ENCODE results near the gene AGT. TPM values are rescaled to one million over a fixed set of nuclear protein-coding genes. Genes with fewer than 3 reads are reported as not detected.

The AGT gene
- 1 to 10 TPM in 3 of 4 donors, under 1 TPM in 1; 0.33 to 6.2 (median 2.9) TPM for total RNA-seq

DNA sequence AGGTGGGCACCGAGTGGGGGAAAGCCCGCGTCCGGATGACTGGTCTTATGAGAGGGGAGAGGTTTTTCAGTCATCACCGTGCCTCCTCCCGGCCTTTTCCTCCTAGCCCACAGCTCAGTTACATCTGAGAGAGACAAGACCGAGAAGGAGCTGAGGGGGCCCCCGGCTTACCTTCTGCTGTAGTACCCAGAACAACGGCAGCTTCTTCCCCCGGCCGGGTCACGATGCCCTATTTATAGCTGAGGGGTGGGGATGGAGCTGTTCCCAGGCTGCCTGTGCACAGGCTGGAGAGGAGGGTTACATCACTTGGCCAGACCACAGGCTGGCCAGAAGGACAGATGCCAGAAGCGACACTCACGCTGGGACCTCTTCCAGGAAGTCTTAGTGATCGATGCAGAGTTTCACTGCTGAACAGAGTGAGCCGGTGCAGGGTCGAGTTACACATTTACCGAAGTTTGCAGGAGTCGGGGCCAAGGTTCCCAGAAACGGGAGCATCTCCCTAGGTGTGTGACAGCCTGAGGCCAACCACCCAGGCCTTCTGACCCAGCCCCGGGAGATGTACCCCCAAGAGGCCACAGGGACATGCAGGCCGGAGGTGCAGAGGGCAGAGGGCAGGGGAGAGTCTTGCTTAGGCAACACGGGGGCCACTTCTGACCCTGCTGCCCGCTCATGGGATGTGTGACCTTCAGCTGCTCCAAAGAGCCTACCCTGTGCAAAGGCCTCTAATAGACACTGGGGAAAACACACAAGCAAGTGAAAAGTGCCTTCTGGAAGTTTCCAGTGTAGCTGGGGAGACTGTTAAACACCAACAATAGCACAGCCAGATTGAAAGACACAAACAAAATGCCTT lies at the start of gene AGT:
AGT (minus strand) TSS at position 208 of the 850 bp plus-strand sequence. CDS start 3,299 bp downstream, outside the sequence.
- TF ChIP-seq, protein P1, sequence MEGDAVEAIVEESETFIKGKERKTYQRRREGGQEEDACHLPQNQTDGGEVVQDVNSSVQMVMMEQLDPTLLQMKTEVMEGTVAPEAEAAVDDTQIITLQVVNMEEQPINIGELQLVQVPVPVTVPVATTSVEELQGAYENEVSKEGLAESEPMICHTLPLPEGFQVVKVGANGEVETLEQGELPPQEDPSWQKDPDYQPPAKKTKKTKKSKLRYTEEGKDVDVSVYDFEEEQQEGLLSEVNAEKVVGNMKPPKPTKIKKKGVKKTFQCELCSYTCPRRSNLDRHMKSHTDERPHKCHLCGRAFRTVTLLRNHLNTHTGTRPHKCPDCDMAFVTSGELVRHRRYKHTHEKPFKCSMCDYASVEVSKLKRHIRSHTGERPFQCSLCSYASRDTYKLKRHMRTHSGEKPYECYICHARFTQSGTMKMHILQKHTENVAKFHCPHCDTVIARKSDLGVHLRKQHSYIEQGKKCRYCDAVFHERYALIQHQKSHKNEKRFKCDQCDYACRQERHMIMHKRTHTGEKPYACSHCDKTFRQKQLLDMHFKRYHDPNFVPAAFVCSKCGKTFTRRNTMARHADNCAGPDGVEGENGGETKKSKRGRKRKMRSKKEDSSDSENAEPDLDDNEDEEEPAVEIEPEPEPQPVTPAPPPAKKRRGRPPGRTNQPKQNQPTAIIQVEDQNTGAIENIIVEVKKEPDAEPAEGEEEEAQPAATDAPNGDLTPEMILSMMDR (IDR thresholded peaks at IDR 0.05; ENCODE audit: low read depth) = no peak

DNA sequence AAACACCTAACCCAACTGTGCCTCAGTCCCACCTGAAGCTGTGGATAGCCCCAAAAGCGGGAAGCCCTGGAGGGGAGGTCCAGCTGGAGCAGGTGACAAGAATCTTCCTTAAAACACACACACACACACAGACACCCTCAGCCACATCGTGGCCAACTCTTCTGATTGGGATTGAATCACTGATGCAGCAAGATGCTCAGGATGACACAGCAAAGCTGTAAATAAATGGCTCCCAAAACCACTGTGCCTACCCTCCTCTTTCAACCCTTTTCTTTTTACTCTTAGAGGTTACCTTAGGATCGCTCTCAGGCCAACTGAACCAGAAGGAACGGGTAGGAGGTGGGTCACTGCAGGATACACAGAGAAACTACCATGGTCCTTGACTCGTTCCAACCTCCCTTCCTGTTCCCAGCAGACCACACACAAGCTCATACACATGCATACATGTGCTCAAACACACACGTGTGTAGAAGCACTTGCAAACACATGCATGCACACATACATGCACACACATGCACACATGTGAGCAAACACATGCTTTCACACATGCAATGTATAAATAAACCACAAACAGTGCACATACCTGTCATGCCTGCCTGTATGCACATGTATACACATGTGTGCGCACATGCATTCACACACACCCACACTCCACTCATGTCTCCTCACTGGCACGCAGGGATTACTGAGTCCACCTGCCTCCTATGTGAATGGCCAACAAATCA lies 47.7 kb upstream of the AGT start:
- TF ChIP-seq, protein P1 (IDR thresholded peaks at IDR 0.05; ENCODE audit: low read depth) = no peak

DNA sequence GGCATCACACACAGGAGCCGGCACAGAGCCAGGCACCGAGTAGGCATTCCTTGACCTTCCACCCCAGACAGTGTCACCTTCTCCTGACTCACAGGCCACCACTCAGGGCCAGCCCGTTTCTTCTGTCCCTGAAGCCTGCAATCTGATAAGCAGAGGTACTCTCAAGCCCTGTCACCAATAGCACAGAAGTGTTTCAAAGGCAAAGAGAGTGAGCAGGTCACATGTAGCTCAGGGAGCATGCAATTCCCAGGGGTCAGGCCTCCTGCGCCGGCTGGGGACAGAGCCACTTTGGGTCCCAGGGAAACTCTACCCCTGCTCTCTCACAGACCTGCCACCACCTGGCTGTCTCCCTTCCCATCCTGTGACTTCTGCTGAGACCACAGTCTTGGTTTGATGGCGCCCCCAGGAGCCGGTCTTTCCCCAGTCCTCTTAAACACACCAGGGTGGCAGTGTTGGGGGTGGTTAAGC lies 46.5 kb upstream of the AGT start:
- TF ChIP-seq, protein P1 (IDR thresholded peaks at IDR 0.05; ENCODE audit: low read depth) = no peak

DNA sequence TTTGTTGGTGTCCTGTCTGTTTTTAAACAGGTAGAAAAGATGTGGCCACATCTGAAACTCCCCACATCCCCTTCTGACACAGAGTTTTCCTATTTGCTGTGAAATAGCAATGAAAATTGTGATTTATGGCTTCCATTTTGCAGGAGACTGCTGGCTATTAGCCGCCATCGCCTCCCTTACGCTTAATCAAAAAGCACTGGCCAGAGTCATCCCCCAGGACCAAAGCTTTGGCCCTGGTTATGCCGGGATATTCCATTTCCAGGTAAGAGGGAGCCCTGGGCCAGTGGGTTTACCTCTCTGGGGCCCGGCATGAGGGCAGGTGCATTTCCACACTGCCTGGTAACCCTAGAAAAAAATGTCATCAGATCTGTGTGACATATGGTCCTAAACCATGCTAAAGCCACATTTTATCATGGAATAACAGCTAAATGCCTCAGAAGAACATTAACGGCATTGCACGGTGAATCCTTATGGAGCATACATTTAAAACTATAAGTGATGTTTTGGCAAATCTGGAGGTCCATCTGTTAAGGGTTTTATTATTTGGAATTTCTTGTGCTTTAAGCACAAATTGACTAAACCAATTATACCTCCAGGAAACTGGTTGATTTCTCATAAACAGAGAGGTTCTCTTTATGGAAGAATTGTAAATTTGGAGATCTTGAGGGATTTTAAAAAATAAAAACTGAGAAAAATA lies 45.6 kb upstream of the AGT start:
- TF ChIP-seq, protein P1 (IDR thresholded peaks at IDR 0.05; ENCODE audit: low read depth) = no peak

DNA sequence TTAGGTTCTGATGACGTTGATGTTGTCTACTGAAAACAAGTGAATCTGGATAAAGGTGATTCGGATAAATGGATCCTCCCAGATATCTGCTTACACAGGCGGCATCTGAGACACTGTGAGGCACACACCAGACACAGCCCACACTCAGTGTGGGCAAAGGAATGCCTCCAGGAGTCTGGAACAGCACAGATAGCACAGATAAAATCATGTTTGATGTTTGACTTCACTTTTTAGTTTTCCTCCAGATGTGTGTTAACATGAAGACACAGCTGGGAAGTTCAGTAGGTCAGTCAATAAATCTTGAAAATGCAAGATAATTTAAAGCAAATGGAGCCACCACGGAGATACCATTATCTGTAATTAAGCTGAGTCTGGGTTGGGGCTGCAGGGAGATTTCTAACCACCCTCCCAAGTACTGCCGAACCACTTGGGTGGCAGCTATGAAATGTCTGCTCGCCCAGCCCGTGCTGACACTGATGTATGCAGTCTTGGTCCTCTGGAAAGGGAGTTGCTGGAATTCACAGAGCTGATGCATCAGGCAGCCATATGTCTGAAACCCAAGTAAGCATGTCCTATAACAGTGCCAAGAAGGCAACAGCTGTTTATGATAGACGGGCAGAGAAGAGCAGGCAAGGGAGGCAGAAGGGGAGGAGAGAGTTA lies 44.9 kb upstream of the AGT start:
- TF ChIP-seq, protein P1 (IDR thresholded peaks at IDR 0.05; ENCODE audit: low read depth) = no peak

DNA sequence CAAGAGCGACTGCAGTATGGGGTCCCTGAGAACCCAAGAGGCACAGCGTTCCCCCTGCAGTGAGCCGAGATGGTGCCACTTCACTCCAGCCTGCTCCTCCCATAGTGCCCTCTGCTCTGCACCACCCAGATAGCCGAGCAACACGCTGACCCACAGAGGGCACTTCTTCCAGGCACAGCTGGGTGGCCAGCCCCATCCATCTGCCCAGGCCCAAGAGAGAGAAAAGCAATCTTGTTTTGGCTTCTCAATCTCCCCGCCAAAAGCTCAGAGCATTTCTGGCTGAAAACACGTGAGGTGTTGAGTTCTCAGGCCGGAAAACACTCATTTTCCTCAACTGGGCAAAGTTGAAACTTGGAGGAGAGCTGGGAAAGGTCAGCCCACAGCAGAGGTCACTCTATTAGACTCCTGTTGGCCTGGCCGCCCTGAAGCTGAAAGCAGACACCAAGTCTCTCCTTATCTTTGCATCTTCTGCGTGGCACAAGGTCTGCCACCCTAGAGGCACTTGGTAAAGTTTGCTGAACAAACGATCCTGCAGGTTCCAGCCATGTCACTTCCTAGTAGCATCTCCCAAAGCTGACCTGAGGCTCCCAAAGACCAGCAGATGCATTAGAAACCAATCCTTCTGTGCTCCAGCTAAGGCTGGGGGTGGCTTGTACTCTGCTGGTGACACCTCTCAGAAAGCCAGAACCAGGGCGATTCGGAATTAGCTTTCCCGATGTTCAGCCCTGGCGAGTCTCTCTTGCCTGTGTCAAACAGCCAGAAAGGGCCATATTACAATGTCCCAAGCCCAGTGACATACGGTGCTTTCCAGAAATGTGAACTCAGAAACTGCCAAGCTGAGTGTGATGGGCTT lies 44.2 kb upstream of the AGT start:
- TF ChIP-seq, protein P1 (IDR thresholded peaks at IDR 0.05; ENCODE audit: low read depth) = no peak

All from subcutaneous adipose tissue (tissue), 4 donors.